Measurements from ENCODE around the gene ZDHHC7. TPM values are rescaled to one million over a fixed set of nuclear protein-coding genes. Genes with fewer than 3 reads are reported as not detected.

ZDHHC7 gene
- total RNA-seq (10 to 100 TPM; 33.8 to 35.6 TPM), polyA plus RNA-seq (10 to 100 TPM; 27.1 to 40.2 TPM)

- Histone ChIP-seq H3K4me1 (ENCODE audit: insufficient read depth, low read length) (peaks cover 26% of the 10 kb centered on the region), H3K27ac (ENCODE audit: low read depth, low read length) (peak within 1 kb of the TSS; percentile 93), H3K9me3 (ENCODE audit: control insufficient read depth in 1 of 2, low read length in 2 of 2) (no peaks in the 10 kb centered on the region), H3K36me3 (ENCODE audit: insufficient read depth, low read length) (no peaks in the 10 kb centered on the region), H3K4me3 (ENCODE audit: low read length in 2 of 2) (peak within 1 kb of the TSS; percentile 96 to 99), H3K27me3 (ENCODE audit: insufficient read depth, low read length) (no peaks in the 10 kb centered on the region)
- peaks cover 0 to 12% of the 10 kb centered on the region in 2 donors for H3K36me3 Mint-ChIP-seq
- intact Hi-C loops (cut with micrococcal nuclease), result loop anchor here (1.0 kb wide), 3 partner anchors 16 to 75 kb away; partner anchors contain the start of gene KIAA0513
- peaks cover 0 to 2% of the 10 kb centered on the region in 2 donors for H3K27me3 Mint-ChIP-seq
- H3K4me3 Mint-ChIP-seq, result peak within 1 kb of the TSS; percentile 96 to 98 (median 98)
- peak within 1 kb of the TSS; percentile 94 to 99 (median 99) for H3K27ac Mint-ChIP-seq
- H3K4me1 Mint-ChIP-seq, result peaks cover 22 to 51% (median 38%) of the 10 kb centered on the region in 4 donors
- ChIA-PET POLR2A (ENCODE audit: partially characterized antibody) (interaction anchor here (0.6 to 6.9 kb wide), 9 partner anchors 9 to 496 kb away, joined by 3 to 74 read pairs (median 6); partner anchors contain the start of gene KIAA0513), CTCF (ENCODE audit: partially characterized antibody) (interaction anchor here (0.7 to 4.0 kb wide), 10 partner anchors 10 to 259 kb away, joined by 3 to 34 read pairs (median 4); partner anchors contain the start of gene KIAA0513)
- no peaks in the 10 kb centered on the region for H3K9me3 Mint-ChIP-seq
- DNase-seq, result peak; percentile 82 to 86 (median 84)
Observed at GRCh38 chr16:85010931-85011845, at the start of gene ZDHHC7. ZDHHC7 (minus strand) TSS chr16:85011535; CDS start chr16:84990618, 20,917 bp downstream.

- CTCF ChIA-PET (ENCODE audit: partially characterized antibody), result interaction anchor here (1.0 to 2.1 kb wide), 5 partner anchors 28 to 88 kb away, joined by 3 to 10 read pairs (median 3); partner anchors contain the start of gene KIAA0513
- Histone ChIP-seq H3K36me3 (ENCODE audit: insufficient read depth, low read length) (no peaks in the 10 kb centered on the region), H3K27me3 (ENCODE audit: insufficient read depth, low read length) (no peaks in the 10 kb centered on the region), H3K9me3 (ENCODE audit: control insufficient read depth in 1 of 2, low read length in 2 of 2) (no peaks in the 10 kb centered on the region), H3K4me3 (ENCODE audit: low read length in 2 of 2) (no peak overlapping the region), H3K4me1 (ENCODE audit: insufficient read depth, low read length) (peaks cover 43% of the 10 kb centered on the region), H3K27ac (ENCODE audit: low read depth, low read length) (no peak overlapping the region)
- Mint-ChIP-seq H3K9me3 (no peaks in the 10 kb centered on the region), H3K27me3 (no peaks in the 10 kb centered on the region), H3K4me1 (peaks cover 35 to 50% (median 41%) of the 10 kb centered on the region in 4 donors), H3K27ac (peak overlapping the region; percentile 48 to 98 (median 66)), H3K36me3 (peaks cover 0 to 1% of the 10 kb centered on the region in 2 donors), H3K4me3 (peak overlapping the region in 1 of 8 donors; percentile 4)
- POLR2A ChIA-PET (ENCODE audit: partially characterized antibody), result interaction anchor here (2.4 kb wide), 1 partner anchor 31 kb away, joined by 13 read pairs; the partner anchor contains the start of gene KIAA0513
- intact Hi-C loops (cut with micrococcal nuclease), result no loop called here
- no peak for DNase-seq
Observed at GRCh38 chr16:85058909-85059308, 47.6 kb upstream of the ZDHHC7 start.

- ChIA-PET POLR2A (ENCODE audit: partially characterized antibody) (interaction anchor here (0.9 to 3.1 kb wide), 4 partner anchors 8 to 33 kb away, joined by 3 to 25 read pairs (median 8); partner anchors contain the start of gene KIAA0513), CTCF (ENCODE audit: partially characterized antibody) (interaction anchor here (1.6 to 2.9 kb wide), 3 partner anchors 29 to 63 kb away, joined by 3 to 10 read pairs (median 9); partner anchors contain the start of gene ZDHHC7)
- no peaks in the 10 kb centered on the region for H3K27me3 ChIP-seq (ENCODE audit: insufficient read depth, low read length)
- intact Hi-C loops (cut with micrococcal nuclease), result no loop called here
- H3K27ac Mint-ChIP-seq, result peak overlapping the region; percentile 81 to 98 (median 95)
- no peaks in the 10 kb centered on the region for H3K9me3 ChIP-seq (ENCODE audit: control insufficient read depth in 1 of 2, low read length in 2 of 2)
- no peak overlapping the region for H3K4me3 ChIP-seq (ENCODE audit: low read length in 2 of 2)
- no peaks in the 10 kb centered on the region for H3K9me3 Mint-ChIP-seq
- H3K4me1 Mint-ChIP-seq, result peaks cover 37 to 50% (median 39%) of the 10 kb centered on the region in 4 donors
- peak overlapping the region; percentile 6 for H3K27ac ChIP-seq (ENCODE audit: low read depth, low read length)
- no peak for DNase-seq
- peaks cover 43% of the 10 kb centered on the region for H3K4me1 ChIP-seq (ENCODE audit: insufficient read depth, low read length)
- no peaks in the 10 kb centered on the region for H3K27me3 Mint-ChIP-seq
- H3K36me3 ChIP-seq (ENCODE audit: insufficient read depth, low read length), result no peaks in the 10 kb centered on the region
- H3K36me3 Mint-ChIP-seq, result peaks cover 0 to 1% of the 10 kb centered on the region in 2 donors
- peak overlapping the region in 4 of 8 donors; percentile 5 to 71 (median 50) for H3K4me3 Mint-ChIP-seq
Observed at GRCh38 chr16:85057948-85058347, 46.6 kb upstream of the ZDHHC7 start.

GRCh38 chr16:85057212-85057889, 46.0 kb upstream of the ZDHHC7 start:
- Mint-ChIP-seq H3K4me1 (peaks cover 37 to 50% (median 38%) of the 10 kb centered on the region in 4 donors), H3K27me3 (no peaks in the 10 kb centered on the region), H3K27ac (peak overlapping the region; percentile 84 to 98 (median 95)), H3K9me3 (no peaks in the 10 kb centered on the region), H3K4me3 (peak overlapping the region in 7 of 8 donors; percentile 44 to 84 (median 56)), H3K36me3 (peaks cover 0 to 1% of the 10 kb centered on the region in 2 donors)
- H3K36me3 ChIP-seq (ENCODE audit: insufficient read depth, low read length), result no peaks in the 10 kb centered on the region
- no peak overlapping the region for H3K4me3 ChIP-seq (ENCODE audit: low read length in 2 of 2)
- peak overlapping the region; percentile 6 for H3K27ac ChIP-seq (ENCODE audit: low read depth, low read length)
- DNase-seq, result no peak
- ChIA-PET POLR2A (ENCODE audit: partially characterized antibody) (interaction anchor here (0.6 to 3.4 kb wide), 7 partner anchors 9 to 72 kb away, joined by 3 to 28 read pairs (median 4); partner anchors contain the start of genes KIAA0513 and ZDHHC7), CTCF (ENCODE audit: partially characterized antibody) (interaction anchor here (0.6 to 2.9 kb wide), 7 partner anchors 14 to 106 kb away, joined by 3 to 41 read pairs (median 5); partner anchors contain the start of gene ZDHHC7)
- H3K4me1 ChIP-seq (ENCODE audit: insufficient read depth, low read length), result peaks cover 43% of the 10 kb centered on the region
- H3K27me3 ChIP-seq (ENCODE audit: insufficient read depth, low read length), result no peaks in the 10 kb centered on the region
- H3K9me3 ChIP-seq (ENCODE audit: control insufficient read depth in 1 of 2, low read length in 2 of 2), result no peaks in the 10 kb centered on the region
- intact Hi-C loops (cut with micrococcal nuclease), result no loop called here

- intact Hi-C loops (cut with micrococcal nuclease), result no loop called here
- Histone ChIP-seq H3K4me1 (ENCODE audit: insufficient read depth, low read length) (peaks cover 43% of the 10 kb centered on the region), H3K4me3 (ENCODE audit: low read length in 2 of 2) (peak overlapping the region; percentile 24 to 59), H3K27ac (ENCODE audit: low read depth, low read length) (peak overlapping the region; percentile 57), H3K27me3 (ENCODE audit: insufficient read depth, low read length) (no peaks in the 10 kb centered on the region), H3K9me3 (ENCODE audit: control insufficient read depth in 1 of 2, low read length in 2 of 2) (no peaks in the 10 kb centered on the region), H3K36me3 (ENCODE audit: insufficient read depth, low read length) (no peaks in the 10 kb centered on the region)
- Mint-ChIP-seq H3K27ac (peak overlapping the region; percentile 84 to 98 (median 95)), H3K4me1 (peaks cover 34 to 48% (median 39%) of the 10 kb centered on the region in 4 donors), H3K4me3 (peak overlapping the region; percentile 71 to 92 (median 84)), H3K36me3 (peaks cover 0 to under 1% of the 10 kb centered on the region in 2 donors), H3K9me3 (no peaks in the 10 kb centered on the region), H3K27me3 (no peaks in the 10 kb centered on the region)
- DNase-seq, result peak in 1 of 5 donors; percentile 11
- CTCF ChIA-PET (ENCODE audit: partially characterized antibody), result interaction anchor here (0.7 to 2.9 kb wide), 12 partner anchors 13 to 86 kb away, joined by 3 to 41 read pairs (median 5); partner anchors contain the start of gene ZDHHC7
- POLR2A ChIA-PET (ENCODE audit: partially characterized antibody), result interaction anchor here (0.6 to 4.6 kb wide), 13 partner anchors 9 to 302 kb away, joined by 3 to 64 read pairs (median 4); partner anchors contain the start of genes KIAA0513 and ZDHHC7
Observed at GRCh38 chr16:85056211-85056748, 44.9 kb upstream of the ZDHHC7 start.

Measured in CD4-positive, alpha-beta memory T cell (primary cell).